A549 (cell line): ENCODE measurements around the gene GOLPH3. TPM values are rescaled to one million over a fixed set of nuclear protein-coding genes. Genes with fewer than 3 reads are reported as not detected.

Experiments
- ATAC-seq, 2 experiments: fragments of 200-7000 bp in 1 of 2; fragments of >200 bp in 1 of 2; cut with Nextera tagmentation in 1 of 2; cut with Tn5 transposase in 1 of 2; 3 replicates each; pipeline versions ENCODE4 v1.8.0 to v1.9.1; 2018 to 2020; ENCODE audit warnings: mild to moderate bottlenecking in 1 of 2, moderate library complexity in 1 of 2
- CTCF ChIA-PET: fragments of 300-600 bp; sonication (Branson Sonifier 250); formaldehyde crosslinking; extraction: SDS; loops from one replicate; lab custom pipeline; 2021; ENCODE audit warnings: antibody characterized with exemption, inconsistent platforms; lab: Yijun Ruan, JAX
- POLR2A ChIA-PET: fragments of 350-600 bp; formaldehyde crosslinking; extraction: SDS; loops from one replicate; lab custom pipeline; 2021; ENCODE audit warnings: antibody characterized with exemption, inconsistent platforms; lab: Yijun Ruan, JAX
- DNase-seq, 2 experiments: peaks; one replicate each; pipeline versions ENCODE4 v3.0.0 to v3.0.0-alpha.2; 2011 to 2016; ENCODE audit warnings: low read depth in 1 of 2, low spot score in 1 of 2
- FAIRE-seq: peaks from 2 replicates; lab custom pipeline; 2011; peaks lifted over from hg19 to GRCh38; lab: Jason Lieb, UNC
- H3K27ac ChIP-seq, 2 experiments: fragments of >200 bp; sonication (Bioruptor Twin); formaldehyde crosslinking; 3 replicates each; pipeline ENCODE4 v1.5.1; 2016 to 2017
- H3K4me1 ChIP-seq: fragments of >200 bp; sonication (Bioruptor Twin); formaldehyde crosslinking; 3 replicates; pipeline ENCODE4 v1.6.1; 2016
- H3K4me2 ChIP-seq: fragments of >200 bp; sonication (Bioruptor Twin); formaldehyde crosslinking; 3 replicates; pipeline ENCODE4 v1.6.1; 2016
- H3K4me3 ChIP-seq: fragments of >200 bp; sonication (Bioruptor Twin); formaldehyde crosslinking; 3 replicates; pipeline ENCODE4 v1.5.1; 2016
- H3K9me3 ChIP-seq: fragments of >200 bp; sonication (Bioruptor Twin); formaldehyde crosslinking; 3 replicates; pipeline ENCODE4 v1.6.1; 2016
- BHLHE40 ChIP-seq: IDR thresholded peaks from 2 replicates; pipeline ENCODE4 v1.6.1; 2012; ENCODE audit warnings: low read depth, low read length, inconsistent platforms
- CBX2 ChIP-seq: fragments of 200-600 bp; sonication (generic); IDR thresholded peaks from 2 replicates; pipeline ENCODE4 v1.6.1; 2016; ENCODE audit warnings: low read depth, mild to moderate bottlenecking, borderline replicate concordance
- CHD2 ChIP-seq: fragments of 150-350 bp; IDR thresholded peaks from 2 replicates; pipeline ENCODE4 v1.6.1; 2014; ENCODE audit warnings: low read length; ENCODE audit not compliant: partially characterized antibody
- CHD4 ChIP-seq: fragments of 200-600 bp; sonication (generic); IDR thresholded peaks from 2 replicates; pipeline ENCODE4 v1.6.1; 2016; ENCODE audit warnings: antibody characterized with exemption, mild to moderate bottlenecking, borderline replicate concordance
- EHF ChIP-seq: fragments of 250-450 bp; sonication (Bioruptor Pico); IDR thresholded peaks from 2 replicates; pipeline ENCODE4 v1.5.0; 2020; ENCODE audit warnings: mild to moderate bottlenecking
- EHMT2 ChIP-seq: fragments of 200-600 bp; sonication (generic); IDR thresholded peaks from 2 replicates; pipeline ENCODE4 v1.6.1; 2016; ENCODE audit warnings: antibody characterized with exemption, low read depth, mild to moderate bottlenecking, moderate library complexity
- ESRRA ChIP-seq: fragments of 150-350 bp; IDR thresholded peaks from 2 replicates; pipeline ENCODE4 v1.6.1; 2014; ENCODE audit warnings: mild to moderate bottlenecking, low read length, borderline replicate concordance
- FOSB ChIP-seq: fragments of 250-450 bp; sonication (Bioruptor Pico); IDR thresholded peaks from 2 replicates; pipeline ENCODE4 v1.5.0; 2020; ENCODE audit warnings: mild to moderate bottlenecking, moderate library complexity
- FOXS1 ChIP-seq: fragments of 250-450 bp; sonication (Bioruptor Pico); IDR thresholded peaks from 2 replicates; pipeline ENCODE4 v1.5.0; 2020; ENCODE audit warnings: mild to moderate bottlenecking, moderate library complexity
- GATA3 ChIP-seq: IDR thresholded peaks from 2 replicates; pipeline ENCODE4 v1.6.1; 2012; ENCODE audit warnings: borderline replicate concordance
- HOXA7 ChIP-seq: fragments of 250-450 bp; sonication (Bioruptor Pico); IDR thresholded peaks from 2 replicates; pipeline ENCODE4 v1.5.0; 2020; ENCODE audit warnings: mild to moderate bottlenecking, moderate library complexity
- HOXB5 ChIP-seq: fragments of 250-450 bp; sonication (Bioruptor Pico); IDR thresholded peaks from 2 replicates; pipeline ENCODE4 v1.5.0; 2020; ENCODE audit warnings: mild to moderate bottlenecking, moderate library complexity
- JUNB ChIP-seq: fragments of >200 bp; sonication (Bioruptor Twin); formaldehyde crosslinking; IDR thresholded peaks from 2 replicates; pipeline ENCODE4 v1.6.1; 2016
- KDM1A ChIP-seq: fragments of 200-600 bp; sonication (generic); IDR thresholded peaks from 2 replicates; pipeline ENCODE4 v1.6.1; 2016; ENCODE audit warnings: low read depth, mild to moderate bottlenecking
- KDM5A ChIP-seq: fragments of 200-600 bp; sonication (generic); IDR thresholded peaks from 2 replicates; pipeline ENCODE4 v1.6.1; 2016; ENCODE audit warnings: antibody characterized with exemption, mild to moderate bottlenecking
- MAFK ChIP-seq: fragments of 450-650 bp; IDR thresholded peaks from 2 replicates; pipeline ENCODE4 v1.6.1; 2014; ENCODE audit not compliant: partially characterized antibody
- MAZ ChIP-seq: fragments of 150-350 bp; IDR thresholded peaks from 2 replicates; pipeline ENCODE4 v1.6.1; 2014; ENCODE audit warnings: antibody characterized with exemption, low read depth, low read length, borderline replicate concordance
- MYC ChIP-seq: IDR thresholded peaks from 2 replicates; pipeline ENCODE4 v1.6.1; 2012; ENCODE audit warnings: mild to moderate bottlenecking, inconsistent platforms, low read length, improper control_type of control experiment, borderline replicate concordance
- NFE2L2 ChIP-seq: fragments of 150-350 bp; conservative IDR thresholded peaks from 2 replicates; pipeline ENCODE4 v1.6.1; 2014; ENCODE audit warnings: low read length
- NPAS2 ChIP-seq: fragments of 250-450 bp; sonication (Bioruptor Pico); IDR thresholded peaks from 2 replicates; pipeline ENCODE4 v1.8.0; 2022; ENCODE audit warnings: mild to moderate bottlenecking, moderate library complexity, borderline replicate concordance
- NR3C1 ChIP-seq: fragments of >200 bp; sonication (Bioruptor Twin); formaldehyde crosslinking; IDR thresholded peaks from 3 replicates; pipeline ENCODE4 v1.6.1; 2017
- POLR2AphosphoS2 ChIP-seq: conservative IDR thresholded peaks from 2 replicates; pipeline ENCODE4 v1.6.1; 2012; ENCODE audit warnings: low read length, improper control_type of control experiment, inconsistent platforms
- RARB ChIP-seq: fragments of 250-450 bp; sonication (Bioruptor Pico); IDR thresholded peaks from 2 replicates; pipeline ENCODE4 v1.8.0; 2021; ENCODE audit warnings: mild to moderate bottlenecking, moderate library complexity
- RCOR1 ChIP-seq: fragments of 150-350 bp; IDR thresholded peaks from 2 replicates; pipeline ENCODE4 v1.6.1; 2014; ENCODE audit warnings: antibody characterized with exemption, low read length, low read depth
- RNF2 ChIP-seq: fragments of 200-600 bp; sonication (generic); IDR thresholded peaks from 2 replicates; pipeline ENCODE4 v1.6.1; 2016; ENCODE audit warnings: low read depth, mild to moderate bottlenecking, antibody characterized with exemption, moderate library complexity, borderline replicate concordance
- ZFP36 ChIP-seq: fragments of 450-650 bp; IDR thresholded peaks from 2 replicates; pipeline ENCODE4 v1.6.1; 2014; ENCODE audit warnings: borderline replicate concordance; ENCODE audit not compliant: partially characterized antibody
- ZNF302 ChIP-seq: fragments of 250-450 bp; sonication (Bioruptor Pico); IDR thresholded peaks from 2 replicates; pipeline ENCODE4 v1.9.0; 2021; ENCODE audit warnings: inconsistent platforms, mild to moderate bottlenecking, moderate library complexity
- ZSCAN20 ChIP-seq: fragments of 250-450 bp; sonication (Bioruptor Pico); IDR thresholded peaks from 2 replicates; pipeline ENCODE4 v1.8.0; 2022; ENCODE audit warnings: mild to moderate bottlenecking, moderate library complexity
- WGBS: methylation state at CpG from one replicate; pipeline ENCODE4 v1.1.6; 2017; ENCODE audit errors: missing lambda C conversion rate; 5-methylcytosine and 5-hydroxymethylcytosine counted together
- polyA plus RNA-seq, 4 experiments: library from polyadenylated mRNA; depleted of rRNA in 3 of 4; stranded (reverse); fragments of >200 nt; fragmentation: RNase III in 1 of 4; extraction: RNeasy Plus Mini Kit Qiagen cat#74134 plus additional on column Dnase treatment in 1 of 4; gene quantifications; 2 replicates in 3 of 4; 3 replicates in 1 of 4; pipeline ENCODE4 v1.2.3, GENCODE V29; 2011 to 2017
- TF ChIP-seq, protein P1 (sequence below): fragments of 450-650 bp; IDR thresholded peaks from 2 replicates; pipeline ENCODE4 v1.6.1; 2014; ENCODE audit warnings: antibody characterized with exemption
- TF ChIP-seq, protein P2 (sequence below): fragments of >200 bp; sonication (Bioruptor Twin); formaldehyde crosslinking; IDR thresholded peaks from 3 replicates; pipeline ENCODE4 v1.6.1; 2016
- TF ChIP-seq, protein P3 (sequence below): fragments of >200 bp; sonication (Bioruptor Twin); formaldehyde crosslinking; IDR thresholded peaks from 2 replicates; pipeline ENCODE4 v1.6.1; 2016
- TF ChIP-seq, protein P4 (sequence below): fragments of >200 bp; sonication (Bioruptor Twin); formaldehyde crosslinking; IDR thresholded peaks from 3 replicates; pipeline ENCODE4 v1.5.1; 2016

Gene GOLPH3
- polyA plus RNA-seq, 2 of the 4 experiments (the other 2 are of a cell fraction), result 57.8 to 78.7 TPM

DNA sequence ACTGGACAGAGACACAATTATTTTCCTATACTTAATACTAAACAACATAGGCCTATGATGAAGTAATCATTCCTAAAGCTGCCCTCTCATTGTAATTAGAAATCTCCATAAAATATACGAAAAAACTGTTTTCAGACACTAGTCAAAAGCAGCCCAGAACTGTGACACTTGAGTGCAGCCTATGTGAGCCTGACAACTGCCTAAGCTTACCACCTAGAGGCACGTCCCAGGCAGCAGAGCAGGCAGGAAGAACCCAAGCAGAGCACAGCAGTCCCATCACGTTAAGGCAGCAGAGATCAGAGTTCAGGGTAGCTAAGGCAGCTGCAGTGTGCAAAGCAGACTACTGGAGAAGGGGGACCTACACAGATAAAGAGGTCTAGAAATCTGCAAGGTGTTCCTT lies 46.4 kb downstream of the GOLPH3 start:
- Histone ChIP-seq H3K4me1 (peaks cover 7% of the 10 kb centered on the region; the same call in 1 of the 3 replicates), H3K27ac (no peak overlapping the region)
- ChIA-PET POLR2A (no interaction called here), CTCF (interaction anchor here (1.2 kb wide), 1 partner anchor 12 kb away, joined by 5 read pairs; no protein-coding TSS in a partner anchor)
- no peak for FAIRE-seq
- TF ChIP-seq MAFK, result no peak
- TF ChIP-seq BHLHE40, result no peak
- no peak for TF ChIP-seq ZFP36
- no peak for TF ChIP-seq ESRRA
- TF ChIP-seq, protein P1, sequence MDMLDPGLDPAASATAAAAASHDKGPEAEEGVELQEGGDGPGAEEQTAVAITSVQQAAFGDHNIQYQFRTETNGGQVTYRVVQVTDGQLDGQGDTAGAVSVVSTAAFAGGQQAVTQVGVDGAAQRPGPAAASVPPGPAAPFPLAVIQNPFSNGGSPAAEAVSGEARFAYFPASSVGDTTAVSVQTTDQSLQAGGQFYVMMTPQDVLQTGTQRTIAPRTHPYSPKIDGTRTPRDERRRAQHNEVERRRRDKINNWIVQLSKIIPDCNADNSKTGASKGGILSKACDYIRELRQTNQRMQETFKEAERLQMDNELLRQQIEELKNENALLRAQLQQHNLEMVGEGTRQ, result no peak
- no peak for TF ChIP-seq JUNB
- TF ChIP-seq EHF (CRISPR knock-in tag), result no peak
- TF ChIP-seq CBX2, result no peak
- no peak for TF ChIP-seq POLR2AphosphoS2
- TF ChIP-seq CHD4, result no peak
- TF ChIP-seq ZNF302 (CRISPR knock-in tag), result no peak
- TF ChIP-seq NR3C1, result no peak
- no peak for TF ChIP-seq KDM5A
- TF ChIP-seq MYC, result no peak
- no peak for TF ChIP-seq HOXB5 (CRISPR knock-in tag)
- TF ChIP-seq NFE2L2, result no peak
- TF ChIP-seq KDM1A, result no peak
- no peak for TF ChIP-seq CHD2
- no peak for TF ChIP-seq RNF2
- TF ChIP-seq, all 56 proteins: peak for 0
- H3K4me3 ChIP-seq, result no peak overlapping the region
- DNase-seq, result no peak
- ATAC-seq, result no peak
- 88% methylated on average over 3 of the region's 3 CpGs for WGBS
- H3K4me2 ChIP-seq, result no peak overlapping the region
- no peaks in the 10 kb centered on the region for H3K9me3 ChIP-seq

DNA sequence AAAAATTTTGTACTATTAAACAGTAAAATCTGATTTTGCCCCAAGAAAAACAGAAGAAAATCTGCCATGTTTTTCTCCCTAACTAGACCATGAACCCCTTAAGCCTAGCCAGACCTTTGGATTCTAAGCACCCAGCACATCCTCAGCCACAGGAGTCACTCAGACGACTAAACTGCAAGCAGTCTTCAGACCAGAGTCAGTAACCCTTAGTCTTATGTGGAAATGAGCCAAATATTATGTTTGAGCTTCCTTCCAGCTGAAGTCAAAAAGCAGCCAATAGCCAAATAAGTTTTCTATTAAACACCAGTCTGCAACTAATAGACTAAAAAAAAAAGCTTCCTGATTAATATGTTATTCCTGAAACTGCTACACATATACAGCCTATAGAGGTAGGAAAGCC lies 47.4 kb downstream of the GOLPH3 start:
- no peak for TF ChIP-seq KDM1A
- no peak for TF ChIP-seq RCOR1
- no peak for TF ChIP-seq FOXS1 (CRISPR knock-in tag)
- no peak for TF ChIP-seq ZSCAN20 (CRISPR knock-in tag)
- TF ChIP-seq EHMT2, result no peak
- no peak for TF ChIP-seq POLR2AphosphoS2
- no peak for TF ChIP-seq FOSB (CRISPR knock-in tag)
- no peak for TF ChIP-seq MAZ
- TF ChIP-seq EHF (CRISPR knock-in tag), result no peak
- TF ChIP-seq, protein P2, sequence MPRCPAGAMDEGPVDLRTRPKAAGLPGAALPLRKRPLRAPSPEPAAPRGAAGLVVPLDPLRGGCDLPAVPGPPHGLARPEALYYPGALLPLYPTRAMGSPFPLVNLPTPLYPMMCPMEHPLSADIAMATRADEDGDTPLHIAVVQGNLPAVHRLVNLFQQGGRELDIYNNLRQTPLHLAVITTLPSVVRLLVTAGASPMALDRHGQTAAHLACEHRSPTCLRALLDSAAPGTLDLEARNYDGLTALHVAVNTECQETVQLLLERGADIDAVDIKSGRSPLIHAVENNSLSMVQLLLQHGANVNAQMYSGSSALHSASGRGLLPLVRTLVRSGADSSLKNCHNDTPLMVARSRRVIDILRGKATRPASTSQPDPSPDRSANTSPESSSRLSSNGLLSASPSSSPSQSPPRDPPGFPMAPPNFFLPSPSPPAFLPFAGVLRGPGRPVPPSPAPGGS, result no peak
- TF ChIP-seq NPAS2 (CRISPR knock-in tag), result no peak
- TF ChIP-seq, protein P3, sequence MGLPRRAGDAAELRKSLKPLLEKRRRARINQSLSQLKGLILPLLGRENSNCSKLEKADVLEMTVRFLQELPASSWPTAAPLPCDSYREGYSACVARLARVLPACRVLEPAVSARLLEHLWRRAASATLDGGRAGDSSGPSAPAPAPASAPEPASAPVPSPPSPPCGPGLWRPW, result no peak
- no peak for TF ChIP-seq GATA3
- TF ChIP-seq RARB (CRISPR knock-in tag), result no peak
- TF ChIP-seq, protein P4, sequence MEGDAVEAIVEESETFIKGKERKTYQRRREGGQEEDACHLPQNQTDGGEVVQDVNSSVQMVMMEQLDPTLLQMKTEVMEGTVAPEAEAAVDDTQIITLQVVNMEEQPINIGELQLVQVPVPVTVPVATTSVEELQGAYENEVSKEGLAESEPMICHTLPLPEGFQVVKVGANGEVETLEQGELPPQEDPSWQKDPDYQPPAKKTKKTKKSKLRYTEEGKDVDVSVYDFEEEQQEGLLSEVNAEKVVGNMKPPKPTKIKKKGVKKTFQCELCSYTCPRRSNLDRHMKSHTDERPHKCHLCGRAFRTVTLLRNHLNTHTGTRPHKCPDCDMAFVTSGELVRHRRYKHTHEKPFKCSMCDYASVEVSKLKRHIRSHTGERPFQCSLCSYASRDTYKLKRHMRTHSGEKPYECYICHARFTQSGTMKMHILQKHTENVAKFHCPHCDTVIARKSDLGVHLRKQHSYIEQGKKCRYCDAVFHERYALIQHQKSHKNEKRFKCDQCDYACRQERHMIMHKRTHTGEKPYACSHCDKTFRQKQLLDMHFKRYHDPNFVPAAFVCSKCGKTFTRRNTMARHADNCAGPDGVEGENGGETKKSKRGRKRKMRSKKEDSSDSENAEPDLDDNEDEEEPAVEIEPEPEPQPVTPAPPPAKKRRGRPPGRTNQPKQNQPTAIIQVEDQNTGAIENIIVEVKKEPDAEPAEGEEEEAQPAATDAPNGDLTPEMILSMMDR, result no peak
- TF ChIP-seq RNF2, result no peak
- no peak for TF ChIP-seq HOXA7 (CRISPR knock-in tag)
- no peak overlapping the region for H3K4me2 ChIP-seq
- FAIRE-seq, result no peak
- H3K4me3 ChIP-seq, result no peak overlapping the region
- WGBS, result 50% methylated on average over 1 of the region's 1 CpG
- no peak overlapping the region for H3K27ac ChIP-seq
- CTCF ChIA-PET, result interaction anchor here (1.1 kb wide), 1 partner anchor 34 kb away, joined by 3 read pairs; no protein-coding TSS in a partner anchor
- no peaks in the 10 kb centered on the region for H3K9me3 ChIP-seq
- POLR2A ChIA-PET, result no interaction called here
- peaks cover 7% of the 10 kb centered on the region; the same call in 1 of the 3 replicates for H3K4me1 ChIP-seq
- no peak for ATAC-seq
- no peak for DNase-seq
